Neural progenitor cell (in vitro differentiated cells): ENCODE data around the gene LRRC72.
"Not testable (repeated sequence)": the region's sequence is repeated elsewhere in the genome, so short reads cannot be mapped to it uniquely, and the experiment has no call there.

Experiments
- CTCF ChIP-seq: fragments of 200-600 bp; sonication (generic); IDR thresholded peaks from 2 replicates; pipeline ENCODE4 v1.5.1; 2017; ENCODE audit warnings: antibody characterized with exemption, mild to moderate bottlenecking
- EZH2 ChIP-seq: fragments of 200-600 bp; sonication (generic); IDR thresholded peaks from 2 replicates; pipeline ENCODE4 v1.6.1; 2017; ENCODE audit warnings: antibody characterized with exemption, mild to moderate bottlenecking, moderate library complexity

- not testable (repeated sequence) for TF ChIP-seq CTCF, EZH2
These were observed 13.9 kb downstream of the LRRC72 start for GRCh38 chr7:16540559-16540958.
